GM18868 (cell line): Measurements from ENCODE around the gene SLC22A23.

Experiments
- ATAC-seq: cut with Tn5 transposase; IDR thresholded peaks from one replicate; pipeline ENCODE4 v1.9.1; 2021; ENCODE audit warnings: mild to moderate bottlenecking, moderate library complexity; ENCODE audit not compliant: unreplicated experiment

Gene SLC22A23

GRCh38 chr6:3471711-3472110, 14.9 kb upstream of the SLC22A23 start:
- ATAC-seq, result no peak

GRCh38 chr6:3471286-3471685, 14.4 kb upstream of the SLC22A23 start:
- no peak for ATAC-seq

GRCh38 chr6:3468585-3468984, 11.7 kb upstream of the SLC22A23 start:
- no peak for ATAC-seq

GRCh38 chr6:3467996-3468395, 11.1 kb upstream of the SLC22A23 start:
- no peak for ATAC-seq

GRCh38 chr6:3466488-3467219, 9.8 kb upstream of the SLC22A23 start:
- no peak for ATAC-seq

GRCh38 chr6:3460253-3460652, 3.4 kb upstream of the SLC22A23 start:
- ATAC-seq, result no peak

GRCh38 chr6:3458706-3459421, 2.0 kb upstream of the SLC22A23 start:
- no peak for ATAC-seq

- ATAC-seq, result no peak
These were observed 1.1 kb upstream of the SLC22A23 start for GRCh38 chr6:3457710-3458602.

GRCh38 chr6:3456395-3456897, 404 bp downstream of the SLC22A23 start:
- peak; percentile 11 for ATAC-seq

GRCh38 chr6:3455569-3456394, 1.1 kb downstream of the SLC22A23 start:
- ATAC-seq, result no peak

GRCh38 chr6:3455147-3455568, 1.7 kb downstream of the SLC22A23 start:
- ATAC-seq, result no peak

- no peak for ATAC-seq
These were observed 2.4 kb downstream of the SLC22A23 start for GRCh38 chr6:3454273-3455010.

- ATAC-seq, result no peak
These were observed 3.2 kb downstream of the SLC22A23 start for GRCh38 chr6:3453413-3454272.

- no peak for ATAC-seq
These were observed 5.4 kb downstream of the SLC22A23 start for GRCh38 chr6:3451498-3451897.

- no peak for ATAC-seq
These were observed 6.0 kb downstream of the SLC22A23 start for GRCh38 chr6:3450888-3451287.

GRCh38 chr6:3449750-3450305, 7.0 kb downstream of the SLC22A23 start:
- ATAC-seq, result peak; percentile 73

- ATAC-seq, result no peak
These were observed 7.5 kb downstream of the SLC22A23 start for GRCh38 chr6:3449321-3449720.

- ATAC-seq, result no peak
These were observed 9.8 kb downstream of the SLC22A23 start for GRCh38 chr6:3447005-3447404.
